ENCODE data around the gene MRPL23. TPM values are rescaled to one million over a fixed set of nuclear protein-coding genes. Genes with fewer than 3 reads are reported as not detected.

MRPL23 gene
- total RNA-seq, 1 experiment from 2014 or later, result 98.0 TPM

- intact Hi-C loops (cut with micrococcal nuclease), result no loop called here
- H3K36me3 Mint-ChIP-seq (ENCODE audit: insufficient read depth, unreplicated experiment), result no peaks in the 10 kb centered on the region
- H3K4me1 Mint-ChIP-seq (ENCODE audit: insufficient read depth, unreplicated experiment), result no peaks in the 10 kb centered on the region
- no peaks in the 10 kb centered on the region for H3K27me3 Mint-ChIP-seq (ENCODE audit: insufficient read depth, unreplicated experiment)
- POLR2A ChIA-PET, result interaction anchor here (0.6 kb wide), 1 partner anchor 12 kb away, joined by 3 read pairs; no protein-coding TSS in a partner anchor
- CTCF ChIA-PET, result interaction anchor here (1.1 kb wide), 1 partner anchor 182 kb away, joined by 4 read pairs; no protein-coding TSS in a partner anchor
- TF ChIP-seq CTCF (IDR thresholded peaks at IDR 0.05; ENCODE audit: unreplicated experiment), result no peak
- no peak for DNase-seq (ENCODE audit: unreplicated experiment)
- BruUV-seq (replicated peaks), result no TSS peak
- no peak overlapping the region for H3K4me3 Mint-ChIP-seq (ENCODE audit: unreplicated experiment)
- no peaks in the 10 kb centered on the region for H3K9me3 Mint-ChIP-seq (ENCODE audit: unreplicated experiment)
- no peak overlapping the region for H3K27ac Mint-ChIP-seq (ENCODE audit: low read depth, unreplicated experiment)
Observed at GRCh38 chr11:1968454-1969002, 21.4 kb downstream of the MRPL23 start.

- no peak overlapping the region for H3K4me3 Mint-ChIP-seq (ENCODE audit: unreplicated experiment)
- no peak overlapping the region for H3K27ac Mint-ChIP-seq (ENCODE audit: low read depth, unreplicated experiment)
- ChIA-PET CTCF (interaction anchor here (0.9 kb wide), 1 partner anchor 183 kb away, joined by 3 read pairs; no protein-coding TSS in a partner anchor), POLR2A (no interaction called here)
- no peaks in the 10 kb centered on the region for H3K9me3 Mint-ChIP-seq (ENCODE audit: unreplicated experiment)
- H3K27me3 Mint-ChIP-seq (ENCODE audit: insufficient read depth, unreplicated experiment), result no peaks in the 10 kb centered on the region
- intact Hi-C loops (cut with micrococcal nuclease), result no loop called here
- H3K36me3 Mint-ChIP-seq (ENCODE audit: insufficient read depth, unreplicated experiment), result no peaks in the 10 kb centered on the region
- DNase-seq (ENCODE audit: unreplicated experiment), result no peak
- H3K4me1 Mint-ChIP-seq (ENCODE audit: insufficient read depth, unreplicated experiment), result no peaks in the 10 kb centered on the region
- TF ChIP-seq CTCF (IDR thresholded peaks at IDR 0.05; ENCODE audit: unreplicated experiment), result no peak
- no TSS peak for BruUV-seq (replicated peaks)
Observed at GRCh38 chr11:1969035-1969434, 21.9 kb downstream of the MRPL23 start.

GRCh38 chr11:1969776-1970175, 22.6 kb downstream of the MRPL23 start:
- no peaks in the 10 kb centered on the region for H3K36me3 Mint-ChIP-seq (ENCODE audit: insufficient read depth, unreplicated experiment)
- CTCF ChIA-PET, result interaction anchor here (0.6 to 0.9 kb wide), 2 partner anchors 182 to 184 kb away, joined by 3 to 4 read pairs; no protein-coding TSS in a partner anchor

GRCh38 chr11:1970956-1971355, 23.8 kb downstream of the MRPL23 start:
- Mint-ChIP-seq H3K4me3 (ENCODE audit: unreplicated experiment) (no peak overlapping the region), H3K27ac (ENCODE audit: low read depth, unreplicated experiment) (no peak overlapping the region), H3K27me3 (ENCODE audit: insufficient read depth, unreplicated experiment) (no peaks in the 10 kb centered on the region), H3K36me3 (ENCODE audit: insufficient read depth, unreplicated experiment) (no peaks in the 10 kb centered on the region), H3K9me3 (ENCODE audit: unreplicated experiment) (no peaks in the 10 kb centered on the region), H3K4me1 (ENCODE audit: insufficient read depth, unreplicated experiment) (no peaks in the 10 kb centered on the region)
- ChIA-PET POLR2A (no interaction called here), CTCF (no interaction called here)
- intact Hi-C loops (cut with micrococcal nuclease), result no loop called here
- no TSS peak for BruUV-seq (replicated peaks)
- DNase-seq (ENCODE audit: unreplicated experiment), result no peak
- TF ChIP-seq CTCF (IDR thresholded peaks at IDR 0.05; ENCODE audit: unreplicated experiment), result no peak

More at GRCh38 chr11:1969776-1970175, 22.6 kb downstream of the MRPL23 start:
- BruUV-seq (replicated peaks), result no TSS peak
- Mint-ChIP-seq H3K9me3 (ENCODE audit: unreplicated experiment) (no peaks in the 10 kb centered on the region), H3K27ac (ENCODE audit: low read depth, unreplicated experiment) (no peak overlapping the region), H3K27me3 (ENCODE audit: insufficient read depth, unreplicated experiment) (no peaks in the 10 kb centered on the region), H3K4me3 (ENCODE audit: unreplicated experiment) (no peak overlapping the region), H3K4me1 (ENCODE audit: insufficient read depth, unreplicated experiment) (no peaks in the 10 kb centered on the region)
- no peak for TF ChIP-seq CTCF (IDR thresholded peaks at IDR 0.05; ENCODE audit: unreplicated experiment)
- intact Hi-C loops (cut with micrococcal nuclease), result no loop called here
- POLR2A ChIA-PET, result no interaction called here
- DNase-seq (ENCODE audit: unreplicated experiment), result no peak
